ENCODE measurements around the gene MCAT. TPM values are rescaled to one million over a fixed set of nuclear protein-coding genes. Genes with fewer than 3 reads are reported as not detected.

The MCAT gene
- total RNA-seq, 4 donors from 2014 or later: 18.2 to 33.7 (median 31.1) TPM

DNA sequence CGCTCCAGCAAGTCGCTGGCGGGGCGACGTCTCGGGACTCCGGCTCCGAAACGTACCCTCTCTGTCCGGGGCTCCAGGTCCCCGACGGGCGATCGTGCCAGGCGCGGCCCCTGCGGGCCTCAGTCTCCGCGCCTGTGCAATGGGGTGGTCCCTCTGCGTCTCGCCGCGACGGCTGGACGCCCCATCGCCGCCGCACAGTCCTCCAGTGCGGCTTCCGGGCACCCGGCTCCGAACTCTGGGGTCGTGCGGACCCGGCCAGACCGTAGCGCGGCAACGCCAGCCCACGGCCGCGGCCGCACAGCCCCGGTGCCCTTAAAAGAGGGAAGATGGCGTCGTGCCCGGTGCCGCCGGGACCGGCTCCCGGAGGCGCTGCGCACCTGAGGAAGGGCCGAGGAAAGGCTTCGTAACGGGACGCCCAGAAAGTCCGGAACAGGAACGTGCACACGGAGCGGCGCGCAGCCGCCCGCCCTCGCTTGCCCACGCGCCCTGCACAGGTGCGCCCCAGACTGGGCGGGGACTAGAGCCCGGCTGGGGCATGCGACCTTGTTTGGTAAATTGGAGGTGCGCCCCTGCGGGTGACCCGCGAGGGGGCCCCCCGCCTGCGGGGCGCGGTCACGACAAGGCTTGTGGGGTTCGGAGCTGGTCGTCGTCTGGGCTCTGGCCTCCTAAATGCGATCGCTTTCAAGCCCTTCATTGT lies 32.1 kb downstream of the MCAT start:
- Histone ChIP-seq H3K27me3 (peaks cover 37 to 58% (median 43%) of the 10 kb centered on the region in 3 donors), H3K27ac (no peak overlapping the region), H3K4me1 (peaks cover 0 to 12% of the 10 kb centered on the region in 2 donors), H3K36me3 (no peaks in the 10 kb centered on the region), H3K9me3 (no peaks in the 10 kb centered on the region), H3K4me3 (peak overlapping the region; percentile 43 to 61 (median 51))
- TF ChIP-seq POLR2A (IDR thresholded peaks at IDR 0.05): no peak
- no peak for TF ChIP-seq CTCF (IDR thresholded peaks at IDR 0.05 in 4 of 5, conservative IDR thresholded peaks at IDR 0.05 in 1 of 5)
- no peak for ATAC-seq
- in situ Hi-C loops (cut with MboI; ENCODE audit: low sequenced_read_pairs in 4 of 4): no loop called here
- DNase-seq: no peak
- intact Hi-C loops (cut with DNase I; ENCODE audit: low total_unique reads): no loop called here

GRCh38 chr22:43110444-43110926 lies 32.7 kb downstream of the MCAT start, which contains the start of gene BIK:
BIK (plus strand) TSS chr22:43110750; CDS start chr22:43124023, 13,273 bp downstream.
- DNase-seq (no peak), ATAC-seq (peak in 1 of 2 donors; percentile 31)
- in situ Hi-C loops (cut with MboI; ENCODE audit: low sequenced_read_pairs in 4 of 4) (no loop called here), intact Hi-C loops (cut with DNase I; ENCODE audit: low total_unique reads) (no loop called here)
- Histone ChIP-seq H3K4me1 (peaks cover 0 to 12% of the 10 kb centered on the region in 2 donors), H3K9me3 (no peaks in the 10 kb centered on the region), H3K27me3 (peaks cover 37 to 58% (median 43%) of the 10 kb centered on the region in 3 donors), H3K27ac (no peak within 1 kb of the TSS), H3K36me3 (no peaks in the 10 kb centered on the region), H3K4me3 (peak within 1 kb of the TSS; percentile 43 to 61 (median 51))
- TF ChIP-seq POLR2A (IDR thresholded peaks at IDR 0.05) (no peak), CTCF (IDR thresholded peaks at IDR 0.05 in 4 of 5, conservative IDR thresholded peaks at IDR 0.05 in 1 of 5) (no peak)

GRCh38 chr22:43109921-43110443 lies 33.2 kb downstream of the MCAT start:
- peak in 1 of 2 donors; percentile 27 for ATAC-seq
- DNase-seq: no peak
- Histone ChIP-seq H3K4me3 (peak overlapping the region; percentile 43 to 61 (median 51)), H3K9me3 (no peaks in the 10 kb centered on the region), H3K27ac (no peak overlapping the region), H3K27me3 (peaks cover 37 to 58% (median 43%) of the 10 kb centered on the region in 3 donors), H3K36me3 (no peaks in the 10 kb centered on the region), H3K4me1 (peaks cover 0 to 12% of the 10 kb centered on the region in 2 donors)
- in situ Hi-C loops (cut with MboI; ENCODE audit: low sequenced_read_pairs in 4 of 4) (no loop called here), intact Hi-C loops (cut with DNase I; ENCODE audit: low total_unique reads) (no loop called here)
- TF ChIP-seq POLR2A (IDR thresholded peaks at IDR 0.05) (no peak), CTCF (IDR thresholded peaks at IDR 0.05 in 4 of 5, conservative IDR thresholded peaks at IDR 0.05 in 1 of 5) (no peak)

DNA sequence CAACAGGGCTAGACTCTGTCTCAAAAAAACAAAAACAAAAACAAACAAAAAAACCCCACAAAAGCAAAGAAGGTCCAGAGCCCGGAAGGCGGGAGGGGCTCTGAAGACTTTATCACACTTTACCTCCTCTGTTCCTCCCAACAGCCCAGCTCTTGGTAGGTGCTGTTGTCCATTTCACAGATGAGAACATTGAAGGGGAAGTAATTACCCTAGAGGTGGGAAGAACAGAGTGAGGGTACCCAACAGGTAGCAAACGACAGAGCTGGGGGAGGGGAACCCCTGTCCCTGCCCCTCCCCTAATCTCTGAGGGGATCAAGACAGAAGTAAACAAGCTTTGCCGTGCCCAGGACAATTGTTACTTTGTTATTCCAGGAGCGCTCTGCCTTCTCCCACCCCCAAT lies 33.7 kb downstream of the MCAT start:
- Histone ChIP-seq H3K9me3 (no peaks in the 10 kb centered on the region), H3K27me3 (peaks cover 37 to 58% (median 43%) of the 10 kb centered on the region in 3 donors), H3K27ac (no peak overlapping the region), H3K4me1 (peaks cover 0 to 12% of the 10 kb centered on the region in 2 donors), H3K4me3 (no peak overlapping the region), H3K36me3 (no peaks in the 10 kb centered on the region)
- in situ Hi-C loops (cut with MboI; ENCODE audit: low sequenced_read_pairs in 4 of 4): no loop called here
- DNase-seq (no peak), ATAC-seq (no peak)
- TF ChIP-seq CTCF (IDR thresholded peaks at IDR 0.05 in 4 of 5, conservative IDR thresholded peaks at IDR 0.05 in 1 of 5) (no peak), POLR2A (IDR thresholded peaks at IDR 0.05) (no peak)
- intact Hi-C loops (cut with DNase I; ENCODE audit: low total_unique reads): no loop called here

Data from gastrocnemius medialis (tissue), 4 donors.